HepG2 (cell line): ENCODE measurements around the gene SLC4A5. TPM values are rescaled to one million over a fixed set of nuclear protein-coding genes. Genes with fewer than 3 reads are reported as not detected.

Experiments used
- ATF6 ChIP-seq: sonication (generic); formaldehyde crosslinking; conservative IDR thresholded peaks from 2 replicates; pipeline ENCODE4 v1.4.0; 2020; ENCODE audit warnings: missing genetic modification reagents
- CCAR2 ChIP-seq: fragments of 200-400 bp; formaldehyde crosslinking; optimal IDR thresholded peaks from 2 replicates; pipeline ENCODE3; 2018; ENCODE audit warnings: low read depth, mild to moderate bottlenecking, low read length, moderate library complexity
- HDAC1 ChIP-seq: sonication (generic); formaldehyde crosslinking; IDR thresholded peaks from 2 replicates; pipeline ENCODE4 v1.5.1; 2020; ENCODE audit warnings: mild to moderate bottlenecking, missing genetic modification reagents
- MTA1 ChIP-seq: sonication (generic); formaldehyde crosslinking; IDR thresholded peaks from 2 replicates; pipeline ENCODE4 v1.4.0; 2020; ENCODE audit warnings: missing genetic modification reagents, mild to moderate bottlenecking, borderline replicate concordance
- MTA3 ChIP-seq: sonication (generic); formaldehyde crosslinking; IDR thresholded peaks from 2 replicates; pipeline ENCODE4 v1.4.0; 2020; ENCODE audit warnings: missing genetic modification reagents
- PAXIP1 ChIP-seq: sonication (generic); formaldehyde crosslinking; conservative IDR thresholded peaks from 2 replicates; pipeline ENCODE4 v1.4.0; 2020; ENCODE audit warnings: mild to moderate bottlenecking, missing genetic modification reagents, moderate library complexity
- PHF8 ChIP-seq: sonication (generic); formaldehyde crosslinking; IDR thresholded peaks from 2 replicates; pipeline ENCODE4 v1.5.0; 2020; ENCODE audit warnings: missing genetic modification reagents
- SNAPC2 ChIP-seq: sonication (generic); formaldehyde crosslinking; IDR thresholded peaks from 2 replicates; pipeline ENCODE4 v1.8.1; 2022; ENCODE audit warnings: mild to moderate bottlenecking, missing genetic modification reagents
- ZGPAT ChIP-seq: IDR thresholded peaks from 2 replicates; pipeline ENCODE4 v1.6.1; 2016; ENCODE audit warnings: mild to moderate bottlenecking
- ZNF101 ChIP-seq: sonication (generic); formaldehyde crosslinking; IDR thresholded peaks from 2 replicates; pipeline ENCODE4 v1.4.0; 2020; ENCODE audit warnings: mild to moderate bottlenecking, low read depth, missing genetic modification reagents, borderline replicate concordance
- ZNF367 ChIP-seq: sonication (generic); formaldehyde crosslinking; IDR thresholded peaks from 2 replicates; pipeline ENCODE4 v1.4.0; 2020; ENCODE audit warnings: missing genetic modification reagents, borderline replicate concordance
- ZNF720 ChIP-seq: sonication (generic); formaldehyde crosslinking; IDR thresholded peaks from 2 replicates; pipeline ENCODE4 v1.4.0; 2020; ENCODE audit warnings: missing genetic modification reagents
- polyA plus RNA-seq, 8 experiments: library from polyadenylated mRNA; depleted of rRNA in 3 of 8; stranded (reverse) in 7 of 8; unstranded in 1 of 8; fragments of >200 nt; fragmentation: Illumina TruSeq in 4 of 8; extraction: Trizol in 4 of 8; gene quantifications; 2 replicates each; pipeline versions ENCODE4 v1.2.1 to v1.2.3, GENCODE V29; 2011 to 2016; ENCODE audit warnings: low read depth in 4 of 8, missing spikeins in 1 of 8, mixed read lengths in 1 of 8; ENCODE audit not compliant: insufficient read depth in 1 of 8
- total RNA-seq, 5 experiments: library from RNA; depleted of rRNA; stranded (reverse); fragments of >200 nt; fragmentation: Illumina TruSeq; extraction: Trizol; gene quantifications; 2 replicates each; pipeline ENCODE4 v1.2.3, GENCODE V29; 2016; ENCODE audit warnings: low read depth in 1 of 5
- TF ChIP-seq, protein P1 (sequence below): sonication (generic); formaldehyde crosslinking; IDR thresholded peaks from 2 replicates; pipeline ENCODE4 v1.8.1; 2022; ENCODE audit warnings: low read depth, mild to moderate bottlenecking, missing genetic modification reagents
- TF ChIP-seq, protein P2 (sequence below): sonication (generic); IDR thresholded peaks from 2 replicates; pipeline ENCODE4 v1.6.1; 2016; ENCODE audit warnings: low read depth, borderline replicate concordance

SLC4A5 gene
- total and polyA plus RNA-seq, 2 of the 13 experiments (the other 11 are each of a cell fraction or from before 2014, with no cell fraction given) = 0.50 TPM; not detected in 1

GRCh38 chr2:74198461-74199274 is 144.5 kb downstream of the SLC4A5 start, which contains the start of gene MTHFD2 (continued):
- TF ChIP-seq ATF6 (CRISPR knock-in tag) (peak; percentile 45; the same call in 1 of the 2 replicates), ZNF720 (CRISPR knock-in tag) (no peak; the same call in 1 of the 2 replicates), MTA3 (CRISPR knock-in tag) (no peak), HDAC1 (CRISPR knock-in tag) (peak; percentile 77), SNAPC2 (CRISPR knock-in tag) (peak; percentile 86; the same call in 1 of the 2 replicates), ZNF101 (CRISPR knock-in tag) (peak; percentile 61; the same call in 1 of the 2 replicates), ZNF367 (CRISPR knock-in tag) (peak; percentile 86; the same call in 1 of the 2 replicates), CCAR2 (no peak), PHF8 (CRISPR knock-in tag) (peak; percentile 96), MTA1 (0 out of 2 replicates have a peak, but pooled peaks have one; percentile 24), PAXIP1 (CRISPR knock-in tag) (no peak; the same call in 1 of the 2 replicates), ZGPAT (CRISPR knock-in tag) (peak; percentile 89)
- TF ChIP-seq, protein P1, sequence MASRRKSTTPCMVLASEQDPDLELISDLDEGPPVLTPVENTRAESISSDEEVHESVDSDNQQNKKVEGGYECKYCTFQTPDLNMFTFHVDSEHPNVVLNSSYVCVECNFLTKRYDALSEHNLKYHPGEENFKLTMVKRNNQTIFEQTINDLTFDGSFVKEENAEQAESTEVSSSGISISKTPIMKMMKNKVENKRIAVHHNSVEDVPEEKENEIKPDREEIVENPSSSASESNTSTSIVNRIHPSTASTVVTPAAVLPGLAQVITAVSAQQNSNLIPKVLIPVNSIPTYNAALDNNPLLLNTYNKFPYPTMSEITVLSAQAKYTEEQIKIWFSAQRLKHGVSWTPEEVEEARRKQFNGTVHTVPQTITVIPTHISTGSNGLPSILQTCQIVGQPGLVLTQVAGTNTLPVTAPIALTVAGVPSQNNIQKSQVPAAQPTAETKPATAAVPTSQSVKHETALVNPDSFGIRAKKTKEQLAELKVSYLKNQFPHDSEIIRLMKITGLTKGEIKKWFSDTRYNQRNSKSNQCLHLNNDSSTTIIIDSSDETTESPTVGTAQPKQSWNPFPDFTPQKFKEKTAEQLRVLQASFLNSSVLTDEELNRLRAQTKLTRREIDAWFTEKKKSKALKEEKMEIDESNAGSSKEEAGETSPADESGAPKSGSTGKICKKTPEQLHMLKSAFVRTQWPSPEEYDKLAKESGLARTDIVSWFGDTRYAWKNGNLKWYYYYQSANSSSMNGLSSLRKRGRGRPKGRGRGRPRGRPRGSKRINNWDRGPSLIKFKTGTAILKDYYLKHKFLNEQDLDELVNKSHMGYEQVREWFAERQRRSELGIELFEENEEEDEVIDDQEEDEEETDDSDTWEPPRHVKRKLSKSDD (CRISPR knock-in tag) = no peak; the same call in 1 of the 2 replicates
- TF ChIP-seq, protein P2, sequence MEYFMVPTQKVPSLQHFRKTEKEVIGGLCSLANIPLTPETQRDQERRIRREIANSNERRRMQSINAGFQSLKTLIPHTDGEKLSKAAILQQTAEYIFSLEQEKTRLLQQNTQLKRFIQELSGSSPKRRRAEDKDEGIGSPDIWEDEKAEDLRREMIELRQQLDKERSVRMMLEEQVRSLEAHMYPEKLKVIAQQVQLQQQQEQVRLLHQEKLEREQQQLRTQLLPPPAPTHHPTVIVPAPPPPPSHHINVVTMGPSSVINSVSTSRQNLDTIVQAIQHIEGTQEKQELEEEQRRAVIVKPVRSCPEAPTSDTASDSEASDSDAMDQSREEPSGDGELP = peak; percentile 79; the same call in 1 of the 2 replicates
